ENCODE data around the gene ACAT2. TPM values are rescaled to one million over a fixed set of nuclear protein-coding genes. Genes with fewer than 3 reads are reported as not detected.

ACAT2 gene
- total and polyA plus RNA-seq, 11 donors: 1.3 to 18.1 (median 7.3) TPM

DNA sequence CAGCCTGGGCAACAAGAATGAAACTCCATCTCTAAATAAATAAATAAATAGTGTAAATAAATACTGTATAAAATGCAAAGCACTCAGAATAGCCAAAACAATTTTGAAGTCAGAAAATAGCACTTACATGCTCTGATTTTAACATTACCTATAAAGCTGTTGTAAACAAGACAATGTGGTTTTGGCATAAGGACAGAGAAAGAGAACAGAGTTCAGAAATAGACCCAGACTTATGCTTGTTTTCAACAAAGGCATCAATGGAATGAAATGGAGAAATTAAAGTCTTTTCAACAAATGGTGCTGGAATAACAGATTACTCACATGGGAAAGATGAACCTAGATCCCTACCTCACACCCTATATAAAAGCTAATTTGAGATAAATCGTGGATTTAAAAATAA, 10.4 kb downstream of the ACAT2 start:
- Histone ChIP-seq H3K27me3 (no peaks in the 10 kb centered on the region), H3K4me1 (no peaks in the 10 kb centered on the region), H3K9me3 (peaks cover 0 to 6% (median 0%) of the 10 kb centered on the region in 12 donors), H3K27ac (no peak overlapping the region), H3K36me3 (peaks cover 0 to 74% (median 50%) of the 10 kb centered on the region in 9 donors), H3K4me3 (no peak overlapping the region)
- DNase-seq (no peak), ATAC-seq (no peak)
- TF ChIP-seq POLR2A (IDR thresholded peaks at IDR 0.05): no peak
- TF ChIP-seq, protein P1, sequence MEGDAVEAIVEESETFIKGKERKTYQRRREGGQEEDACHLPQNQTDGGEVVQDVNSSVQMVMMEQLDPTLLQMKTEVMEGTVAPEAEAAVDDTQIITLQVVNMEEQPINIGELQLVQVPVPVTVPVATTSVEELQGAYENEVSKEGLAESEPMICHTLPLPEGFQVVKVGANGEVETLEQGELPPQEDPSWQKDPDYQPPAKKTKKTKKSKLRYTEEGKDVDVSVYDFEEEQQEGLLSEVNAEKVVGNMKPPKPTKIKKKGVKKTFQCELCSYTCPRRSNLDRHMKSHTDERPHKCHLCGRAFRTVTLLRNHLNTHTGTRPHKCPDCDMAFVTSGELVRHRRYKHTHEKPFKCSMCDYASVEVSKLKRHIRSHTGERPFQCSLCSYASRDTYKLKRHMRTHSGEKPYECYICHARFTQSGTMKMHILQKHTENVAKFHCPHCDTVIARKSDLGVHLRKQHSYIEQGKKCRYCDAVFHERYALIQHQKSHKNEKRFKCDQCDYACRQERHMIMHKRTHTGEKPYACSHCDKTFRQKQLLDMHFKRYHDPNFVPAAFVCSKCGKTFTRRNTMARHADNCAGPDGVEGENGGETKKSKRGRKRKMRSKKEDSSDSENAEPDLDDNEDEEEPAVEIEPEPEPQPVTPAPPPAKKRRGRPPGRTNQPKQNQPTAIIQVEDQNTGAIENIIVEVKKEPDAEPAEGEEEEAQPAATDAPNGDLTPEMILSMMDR (IDR thresholded peaks at IDR 0.05): no peak
- intact Hi-C loops (cut with DNase I): no loop called here
- 0 to 60% (median 26%) methylated on average over 1 of the region's 1 CpG for WGBS, 4 donors

GRCh38 chr6:159777240-159777904, 15.5 kb downstream of the ACAT2 start:
- TF ChIP-seq, protein P1 (IDR thresholded peaks at IDR 0.05): no peak
- no peak for TF ChIP-seq POLR2A (IDR thresholded peaks at IDR 0.05)

DNA sequence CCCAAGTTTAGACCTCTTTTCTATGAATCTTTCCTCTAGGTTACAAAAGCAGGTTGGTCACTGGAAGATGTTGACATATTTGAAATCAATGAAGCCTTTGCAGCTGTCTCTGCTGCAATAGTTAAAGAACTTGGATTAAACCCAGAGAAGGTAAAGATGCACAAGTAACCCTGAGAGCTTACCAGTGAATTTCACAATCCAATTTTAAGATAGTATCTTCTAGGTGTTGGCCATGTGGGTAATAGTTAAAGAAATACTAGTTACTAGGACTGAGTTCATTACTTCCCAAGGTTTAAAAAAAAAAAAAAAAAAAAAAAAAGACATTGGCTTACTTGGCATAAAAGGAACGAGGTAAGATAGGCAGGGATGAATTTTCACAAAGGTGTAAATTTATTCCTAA, 16.3 kb downstream of the ACAT2 start:
- peaks cover 0 to 96% (median 75%) of the 10 kb centered on the region in 9 donors for H3K36me3 ChIP-seq
- TF ChIP-seq, protein P1 (IDR thresholded peaks at IDR 0.05): no peak
- no peak for TF ChIP-seq POLR2A (IDR thresholded peaks at IDR 0.05)
- intact Hi-C loops (cut with DNase I): no loop called here
- no peaks in the 10 kb centered on the region for H3K9me3 ChIP-seq
- H3K27ac ChIP-seq: no peak overlapping the region
- H3K27me3 ChIP-seq: no peaks in the 10 kb centered on the region
- H3K4me3 ChIP-seq: no peak overlapping the region
- ATAC-seq (no peak), DNase-seq (no peak)
- WGBS, 4 donors: 57 to 82% (median 64%) methylated on average over 1 of the region's 1 CpG
- H3K4me1 ChIP-seq: no peaks in the 10 kb centered on the region

More at GRCh38 chr6:159777240-159777904, 15.5 kb downstream of the ACAT2 start:
- ATAC-seq (no peak), DNase-seq (no peak)
- peaks cover 0 to 92% (median 67%) of the 10 kb centered on the region in 9 donors for H3K36me3 ChIP-seq
- no peaks in the 10 kb centered on the region for H3K4me1 ChIP-seq
- H3K4me3 ChIP-seq: no peak overlapping the region
- intact Hi-C loops (cut with DNase I): no loop called here
- H3K9me3 ChIP-seq: peaks cover 0 to 2% (median 0%) of the 10 kb centered on the region in 12 donors
- no peak overlapping the region for H3K27ac ChIP-seq
- no peaks in the 10 kb centered on the region for H3K27me3 ChIP-seq
- 73 to 84% (median 81%) methylated on average over 7 of the region's 7 CpGs for WGBS, 4 donors

DNA sequence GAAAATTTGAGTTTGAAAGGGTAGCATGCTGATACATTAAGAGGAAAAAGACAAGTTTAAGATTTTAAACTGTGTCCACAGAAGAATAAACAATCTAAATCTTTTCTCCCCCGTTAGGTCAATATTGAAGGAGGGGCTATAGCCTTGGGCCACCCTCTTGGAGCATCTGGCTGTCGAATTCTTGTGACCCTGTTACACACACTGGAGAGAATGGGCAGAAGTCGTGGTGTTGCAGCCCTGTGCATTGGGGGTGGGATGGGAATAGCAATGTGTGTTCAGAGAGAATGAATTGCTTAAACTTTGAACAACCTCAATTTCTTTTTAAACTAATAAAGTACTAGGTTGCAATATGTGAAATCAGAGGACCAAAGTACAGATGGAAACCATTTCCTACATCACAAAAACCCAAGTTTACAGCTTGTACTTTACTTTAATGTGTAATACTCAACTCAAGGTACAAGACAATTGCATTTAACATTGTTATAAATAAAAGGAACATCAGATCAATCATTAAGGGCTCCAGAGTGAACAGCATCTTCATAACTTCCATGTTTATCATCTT, 16.8 kb downstream of the ACAT2 start:
- Histone ChIP-seq H3K27ac (no peak overlapping the region), H3K4me1 (peaks cover 0 to 2% (median 0%) of the 10 kb centered on the region in 12 donors), H3K4me3 (no peak overlapping the region), H3K9me3 (no peaks in the 10 kb centered on the region), H3K36me3 (peaks cover 0 to 97% (median 77%) of the 10 kb centered on the region in 9 donors), H3K27me3 (no peaks in the 10 kb centered on the region)
- 76 to 80% (median 77%) methylated on average over 3 of the region's 3 CpGs for WGBS, 4 donors
- ATAC-seq (no peak), DNase-seq (no peak)
- TF ChIP-seq, protein P1 (IDR thresholded peaks at IDR 0.05): no peak
- TF ChIP-seq POLR2A (IDR thresholded peaks at IDR 0.05): no peak
- intact Hi-C loops (cut with DNase I): no loop called here

Data from heart left ventricle (tissue), 16 donors.